HG03060 (cell line): ENCODE measurements around the gene ACR.

Experiments used
- ATAC-seq: cut with Tn5 transposase; IDR thresholded peaks from one replicate; pipeline ENCODE4 v1.9.1; 2021; ENCODE audit warnings: low read depth, moderate number of reproducible peaks; ENCODE audit not compliant: unreplicated experiment

ACR gene

GRCh38 chr22:50737728-50738648, at the start of gene ACR:
Gene ACR (plus strand): TSS chr22:50738204. CDS start chr22:50738236, 32 bp downstream.
- ATAC-seq: no peak

GRCh38 chr22:50688448-50688847, 49.6 kb upstream of the ACR start:
- ATAC-seq: no peak

GRCh38 chr22:50691521-50691920, 46.5 kb upstream of the ACR start:
- no peak for ATAC-seq

GRCh38 chr22:50693462-50693861, 44.5 kb upstream of the ACR start:
- ATAC-seq: no peak

GRCh38 chr22:50694099-50694605, 43.9 kb upstream of the ACR start:
- no peak for ATAC-seq

GRCh38 chr22:50694766-50695420, 43.1 kb upstream of the ACR start:
- no peak for ATAC-seq

GRCh38 chr22:50695421-50696250, 42.4 kb upstream of the ACR start:
- no peak for ATAC-seq

- ATAC-seq: no peak
Measured at GRCh38 chr22:50696251-50696798, 41.7 kb upstream of the ACR start.

GRCh38 chr22:50696799-50697561, 41.0 kb upstream of the ACR start:
- ATAC-seq: no peak

- ATAC-seq: no peak
Measured at GRCh38 chr22:50697667-50698506, 40.1 kb upstream of the ACR start.

- no peak for ATAC-seq
Measured at GRCh38 chr22:50698546-50698945, 39.5 kb upstream of the ACR start.

- no peak for ATAC-seq
Measured at GRCh38 chr22:50699001-50699755, 38.8 kb upstream of the ACR start.

- no peak for ATAC-seq
Measured at GRCh38 chr22:50699756-50700386, 38.1 kb upstream of the ACR start.

- ATAC-seq: no peak
Measured at GRCh38 chr22:50700387-50701075, 37.5 kb upstream of the ACR start.

GRCh38 chr22:50701076-50701419, 37.0 kb upstream of the ACR start:
- no peak for ATAC-seq

GRCh38 chr22:50701428-50702154, 36.4 kb upstream of the ACR start:
- no peak for ATAC-seq

GRCh38 chr22:50702261-50702671, 35.7 kb upstream of the ACR start:
- no peak for ATAC-seq
